ENCODE measurements around the gene PLCB1.

Gene PLCB1

DNA sequence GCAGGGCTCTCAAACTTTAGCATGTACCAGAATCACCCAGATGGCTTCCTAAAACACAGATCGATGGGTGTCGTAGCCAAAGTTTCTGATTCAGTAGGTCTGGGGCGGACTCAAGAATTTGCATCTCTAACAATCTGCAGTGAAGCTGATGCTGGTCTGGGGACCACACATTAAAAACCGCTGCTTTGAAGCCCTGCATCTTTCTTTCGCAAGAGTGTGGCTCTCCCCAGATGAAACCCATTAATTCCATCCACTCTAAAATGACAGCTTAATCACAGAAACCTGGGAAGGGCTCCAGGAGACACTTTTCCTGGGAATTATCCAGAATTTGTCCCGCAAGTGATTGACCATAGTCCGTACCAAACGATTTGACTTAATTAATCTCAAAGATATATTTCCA is 617.0 kb downstream of the PLCB1 start:
- DNase-seq: no peak

DNA sequence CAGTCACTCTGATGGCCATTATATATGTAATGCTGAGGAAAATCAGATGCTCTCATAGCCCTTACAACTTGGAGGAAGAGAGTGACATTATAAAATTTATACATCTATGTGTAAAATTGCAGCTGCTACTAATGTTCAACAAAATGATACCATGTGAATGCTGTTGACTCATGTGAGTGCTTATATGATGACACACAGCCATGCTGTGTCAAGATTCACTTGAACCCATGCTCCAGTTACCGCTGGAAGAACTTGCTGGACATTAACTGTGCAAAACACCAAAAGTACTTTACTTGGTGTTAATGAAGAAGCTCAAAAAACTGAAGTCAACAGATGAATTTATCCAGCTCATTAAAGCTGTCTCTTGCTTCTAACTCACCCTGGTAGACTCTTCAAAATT is 617.9 kb downstream of the PLCB1 start:
- DNase-seq: no peak

DNA sequence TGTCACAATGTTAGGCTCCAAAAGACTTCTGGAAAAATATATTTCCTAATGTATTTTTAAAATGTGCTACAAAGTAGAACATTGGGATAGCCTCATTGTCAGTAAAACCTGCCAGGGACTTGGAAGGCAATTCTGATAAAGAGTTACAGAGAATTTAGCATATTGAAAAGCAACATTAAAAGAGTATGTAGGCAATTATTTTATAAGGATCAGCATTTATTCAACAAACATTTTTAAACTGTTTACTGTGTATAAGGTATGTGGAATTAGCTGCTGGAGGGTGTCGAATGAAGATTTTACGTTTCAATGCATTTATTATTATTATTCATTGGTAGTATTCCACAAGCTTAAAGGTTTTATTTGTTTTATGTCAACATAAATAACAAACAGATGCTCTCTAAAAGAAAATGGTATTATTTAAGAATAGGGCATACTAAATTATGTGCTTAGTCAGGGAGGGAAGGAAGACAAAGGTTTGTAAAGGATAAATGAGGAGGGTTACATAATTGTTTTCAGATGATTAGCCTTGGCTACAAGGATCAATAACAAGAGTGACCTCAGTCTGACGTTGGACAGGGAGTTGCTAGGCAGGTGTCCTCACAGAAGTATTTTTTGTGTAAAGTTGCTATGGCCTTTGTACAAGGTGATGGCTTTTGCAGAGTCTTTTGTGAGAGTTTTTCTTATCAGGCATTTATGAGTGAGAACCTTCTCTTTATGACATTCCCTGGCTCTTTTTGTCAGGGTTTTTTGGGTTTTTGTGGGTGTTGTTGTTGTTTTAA is 623.5 kb downstream of the PLCB1 start:
- DNase-seq: no peak

DNA sequence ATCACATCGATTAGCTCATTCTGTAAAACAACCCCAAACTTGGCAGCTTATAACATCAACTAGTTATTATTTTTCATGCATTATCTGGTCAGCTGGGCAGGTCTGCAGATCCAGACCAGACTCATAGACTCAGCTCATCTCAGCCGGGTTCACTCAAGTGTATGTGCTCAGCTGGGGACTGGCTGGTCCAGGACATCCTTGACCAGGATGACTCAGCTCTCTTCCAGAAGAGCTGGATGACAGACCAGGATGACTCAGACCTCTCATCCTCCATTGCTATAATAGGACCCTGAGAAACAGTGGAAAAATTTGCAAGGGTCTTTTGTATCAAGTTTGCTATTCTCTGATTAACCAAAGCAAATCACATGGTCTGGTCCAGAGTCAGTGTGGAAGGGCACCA is 624.3 kb downstream of the PLCB1 start:
- DNase-seq: no peak

DNA sequence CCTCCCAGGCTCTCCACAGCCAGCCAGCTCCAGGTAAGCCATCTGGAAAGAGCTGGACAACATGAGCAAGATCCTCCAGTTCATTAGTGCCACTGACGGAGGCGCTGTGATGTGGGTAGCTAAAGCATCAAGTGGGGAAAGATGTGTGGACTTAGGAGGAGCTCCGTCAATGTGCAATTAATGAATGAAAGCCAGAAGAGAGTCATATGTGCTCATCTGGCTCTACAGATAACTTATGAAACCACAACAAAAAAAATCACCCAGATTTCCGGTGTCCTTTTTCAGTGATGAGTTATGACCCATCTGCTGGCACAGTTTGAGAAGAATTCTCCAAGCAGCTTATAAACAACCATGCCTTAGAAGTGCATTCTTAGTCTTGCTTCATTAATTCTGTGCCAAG is 625.1 kb downstream of the PLCB1 start:
- no peak for DNase-seq

DNA sequence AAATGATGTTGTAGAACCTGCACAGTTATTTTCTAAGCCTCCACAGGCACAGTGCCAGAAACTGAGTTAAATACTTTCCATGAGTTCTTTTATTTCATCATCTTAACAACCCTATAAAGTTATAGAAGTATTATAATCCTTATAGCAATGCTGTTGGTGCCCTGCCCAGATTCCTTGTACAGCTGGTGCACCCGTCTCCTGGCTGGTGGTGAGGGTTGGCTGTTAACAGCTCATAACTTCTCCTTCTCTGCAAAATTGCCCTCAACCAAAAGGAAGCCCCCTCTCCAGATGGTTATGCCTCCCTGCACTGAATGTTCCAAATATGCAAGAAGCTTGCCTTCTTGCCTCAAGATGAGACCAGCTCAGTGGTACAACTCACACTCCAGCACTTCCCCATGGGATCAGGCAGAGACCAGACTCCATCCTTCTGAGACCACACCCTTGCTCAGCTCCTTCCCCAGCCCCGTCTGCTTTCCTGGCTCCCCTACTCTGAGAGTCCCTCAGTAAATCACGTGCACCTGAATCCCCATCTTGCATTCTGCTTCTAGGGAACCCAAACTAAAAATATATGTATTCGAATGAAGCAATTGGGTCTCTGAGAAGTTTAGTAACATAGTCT is 632.4 kb downstream of the PLCB1 start:
- no peak for DNase-seq

DNA sequence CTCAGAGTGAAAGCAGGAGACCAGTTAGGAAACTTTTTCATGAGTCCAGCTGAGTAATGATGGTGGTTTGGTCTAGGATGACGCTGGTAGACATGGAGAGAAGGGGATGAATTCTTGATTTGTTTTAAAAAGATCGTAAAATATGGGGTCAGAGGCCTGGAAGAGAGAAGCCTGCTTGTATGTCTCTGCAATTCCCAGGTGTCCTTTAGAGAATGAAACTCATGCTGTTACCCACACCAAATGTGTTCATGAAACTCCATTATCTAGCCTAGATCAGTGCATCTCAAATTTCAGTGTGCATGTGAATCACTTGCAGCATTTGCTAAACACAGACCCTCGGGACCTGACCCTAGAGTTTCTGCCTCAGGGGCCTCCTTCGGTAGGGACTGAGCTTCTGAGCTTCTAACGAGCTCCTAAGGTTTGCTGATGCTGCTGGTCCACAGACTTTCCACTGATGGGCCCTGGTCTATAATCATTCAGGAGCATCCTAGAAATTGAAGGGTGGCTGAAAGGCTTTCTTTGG is 634.9 kb downstream of the PLCB1 start:
- no peak for DNase-seq

DNA sequence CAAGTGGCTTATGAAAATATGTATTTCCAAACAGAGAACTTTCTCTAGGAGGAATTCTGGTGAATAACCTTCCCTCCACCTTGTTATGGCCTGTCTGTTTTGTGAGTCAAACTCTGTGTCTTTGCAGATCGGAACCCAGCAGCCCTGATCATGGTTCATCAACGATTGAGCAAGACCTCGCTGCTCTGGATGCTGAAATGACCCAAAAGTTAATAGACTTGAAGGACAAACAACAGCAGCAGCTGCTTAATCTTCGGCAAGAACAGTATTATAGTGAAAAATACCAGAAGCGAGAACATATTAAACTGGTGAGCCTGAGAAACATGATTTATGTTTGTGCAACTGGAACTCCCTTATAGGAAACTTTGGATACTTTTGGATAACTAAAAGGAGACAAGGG is 642.3 kb downstream of the PLCB1 start:
- DNase-seq: no peak

DNA sequence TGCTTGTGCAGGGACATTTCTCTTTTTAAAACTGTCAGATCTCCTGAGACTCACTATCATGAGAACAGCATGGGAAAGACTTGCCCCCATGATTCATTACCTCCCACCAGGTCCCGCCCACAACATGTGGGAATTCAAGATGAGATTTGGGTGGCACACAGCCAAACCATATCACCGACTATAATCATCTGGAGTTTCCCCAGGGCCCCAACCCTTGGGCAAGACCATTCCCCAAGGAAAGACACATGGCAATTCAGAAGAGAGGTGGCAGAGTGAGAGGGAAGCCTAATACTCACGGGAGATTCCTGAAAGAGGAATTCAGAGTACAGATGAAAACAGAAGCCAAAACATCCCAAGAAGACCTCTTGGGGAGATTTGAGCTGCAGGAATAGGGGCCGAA is 645.8 kb downstream of the PLCB1 start:
- no peak for DNase-seq

DNA sequence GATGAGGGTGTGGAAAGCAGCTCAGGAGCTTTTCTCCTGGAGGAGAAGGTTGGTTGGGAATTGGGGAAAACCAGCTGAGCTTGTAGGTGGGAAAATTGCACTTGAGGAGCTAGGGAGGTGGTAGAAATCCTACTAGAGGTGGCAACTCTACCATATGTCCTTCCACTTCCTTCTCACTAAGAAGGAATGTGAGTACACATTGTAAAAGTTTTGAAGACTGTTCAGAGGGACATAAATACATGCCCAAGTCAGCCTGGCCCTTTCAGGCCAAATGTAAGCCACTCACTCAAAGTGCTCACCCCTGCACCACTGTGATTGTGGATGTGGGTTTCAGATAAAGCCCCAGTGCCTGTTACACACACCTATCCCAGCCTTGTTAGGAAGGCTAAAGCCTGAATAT is 646.3 kb downstream of the PLCB1 start:
- DNase-seq: no peak

DNA sequence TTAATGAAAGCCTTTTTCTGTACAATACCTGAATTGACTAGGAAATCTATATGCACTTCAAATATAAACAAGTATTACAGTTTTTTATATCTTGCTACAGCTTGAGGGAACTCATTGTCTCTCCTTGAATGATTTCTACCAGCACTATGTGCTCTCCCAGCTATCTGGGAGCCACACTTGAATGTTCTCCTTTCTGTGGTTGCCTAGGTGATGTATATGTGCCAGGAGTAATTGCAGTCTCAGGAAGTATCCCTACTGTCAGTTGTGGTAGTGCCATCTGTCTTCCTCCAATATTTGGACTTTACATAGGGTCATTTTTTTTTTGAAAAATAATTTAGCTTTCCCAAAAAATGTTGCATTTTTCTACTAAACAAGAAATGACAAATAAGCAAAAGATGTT is 648.8 kb downstream of the PLCB1 start:
- DNase-seq: no peak

DNA sequence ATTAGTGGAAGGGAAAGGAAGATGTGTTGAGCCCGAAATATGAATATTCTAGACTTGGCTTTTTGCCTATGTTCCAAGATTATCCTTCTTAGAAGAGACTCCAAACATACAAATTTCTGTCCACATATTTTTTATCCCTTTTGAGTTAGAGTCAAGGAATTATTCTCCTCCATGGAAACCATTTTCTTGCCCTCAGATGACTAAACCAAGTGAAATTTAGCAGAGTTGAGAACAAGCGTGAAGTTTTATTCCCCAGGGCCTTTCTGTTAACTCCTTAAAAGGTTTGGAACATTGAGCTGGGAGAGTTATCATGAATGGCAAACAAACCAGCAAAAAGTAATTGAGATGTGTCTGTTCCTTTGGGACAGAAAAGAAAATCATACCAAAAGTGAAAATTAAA is 650.7 kb downstream of the PLCB1 start:
- no peak for DNase-seq

DNA sequence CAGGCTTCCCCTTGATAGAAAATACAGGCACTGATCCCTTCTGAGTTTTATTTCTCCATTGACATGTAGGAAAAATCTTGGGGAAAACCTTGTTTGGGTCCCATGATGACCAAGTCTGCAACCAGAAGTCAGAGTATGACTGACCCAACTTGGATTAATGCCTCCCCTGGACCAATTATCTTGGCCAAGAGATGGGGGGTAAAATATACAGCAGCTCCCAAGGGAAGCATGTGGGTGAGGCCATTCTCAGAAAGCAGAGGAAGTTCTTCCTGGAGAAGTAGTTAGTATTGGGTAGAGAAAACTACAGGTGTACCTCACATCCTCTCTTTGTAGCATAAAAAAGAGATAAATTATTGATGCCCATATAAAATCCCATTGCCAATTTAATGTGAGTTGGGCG is 651.7 kb downstream of the PLCB1 start:
- no peak for DNase-seq

DNA sequence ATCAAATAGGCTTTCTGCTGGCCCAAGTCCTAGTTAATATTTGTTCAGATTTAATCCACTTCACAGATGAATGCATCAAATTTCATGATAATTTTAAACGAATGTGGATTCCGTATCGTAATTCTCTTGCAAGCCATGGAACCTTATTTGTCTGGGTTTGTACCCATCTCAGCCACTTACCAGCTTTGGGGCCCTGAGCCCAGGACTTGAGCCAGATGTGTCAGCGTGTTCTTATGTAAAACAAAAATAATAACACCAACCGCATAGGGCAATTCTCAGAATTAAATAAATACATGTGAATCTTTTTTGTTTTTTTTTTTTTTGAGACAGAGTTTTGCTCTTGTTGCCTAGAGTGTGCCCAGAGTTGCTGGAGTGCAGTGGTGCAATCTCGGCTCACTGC is 654.3 kb downstream of the PLCB1 start:
- DNase-seq: no peak

DNA sequence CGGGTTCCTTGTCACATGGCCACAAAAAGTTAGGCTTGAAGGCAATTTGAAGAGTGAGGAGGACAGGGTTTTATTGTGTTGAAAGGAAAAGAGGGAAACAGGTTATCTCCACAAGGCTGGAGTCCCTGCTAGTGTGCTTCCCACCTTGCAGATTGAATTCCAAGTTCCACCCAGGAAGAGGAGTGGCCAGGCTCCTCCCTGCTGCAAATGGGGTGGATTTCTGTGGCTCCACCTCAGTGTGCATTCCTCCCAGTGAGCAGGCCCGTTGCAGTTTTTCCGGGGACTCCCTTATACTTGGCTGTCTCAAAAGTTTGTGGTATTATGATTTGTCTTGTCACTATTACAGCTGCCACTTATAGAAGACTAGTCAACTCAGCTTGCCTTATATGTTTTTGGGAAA is 655.0 kb downstream of the PLCB1 start:
- DNase-seq: no peak

DNA sequence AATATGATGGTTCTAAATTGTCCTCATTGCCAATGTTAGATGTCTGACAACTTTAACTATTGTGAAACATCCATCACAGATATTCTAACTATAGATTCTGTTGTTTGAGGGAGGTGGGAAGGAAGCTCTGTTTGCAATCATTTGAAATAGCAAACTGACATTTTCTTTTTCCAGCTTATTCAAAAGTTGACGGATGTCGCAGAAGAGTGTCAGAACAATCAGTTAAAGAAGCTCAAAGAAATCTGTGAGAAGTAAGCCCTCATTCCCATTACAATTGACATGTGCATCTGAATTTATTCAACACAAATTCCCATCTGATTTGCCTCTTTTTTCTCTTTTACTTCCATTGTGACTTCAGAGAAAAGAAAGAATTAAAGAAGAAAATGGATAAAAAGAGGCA is 656.2 kb downstream of the PLCB1 start:
- DNase-seq: no peak

DNA sequence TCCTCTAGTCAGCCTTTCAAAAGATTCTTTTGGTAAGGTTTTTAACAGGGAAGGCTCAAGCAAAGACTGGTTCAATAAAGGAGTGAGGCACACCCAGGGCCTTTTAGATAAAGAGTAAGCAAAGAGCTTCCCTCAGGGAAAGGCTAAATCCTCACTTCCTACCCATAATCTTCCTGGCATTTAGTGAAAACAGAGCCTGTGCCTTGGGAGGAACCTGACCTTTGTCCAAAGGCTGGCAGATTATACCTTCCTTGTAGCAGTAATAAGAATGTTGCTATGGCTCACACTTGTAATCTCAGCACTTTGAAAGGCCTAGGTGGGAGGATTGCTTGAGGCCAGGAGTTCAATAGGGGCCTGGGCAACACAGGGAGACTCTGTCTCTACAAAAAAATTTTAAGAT is 656.8 kb downstream of the PLCB1 start:
- no peak for DNase-seq

DNA sequence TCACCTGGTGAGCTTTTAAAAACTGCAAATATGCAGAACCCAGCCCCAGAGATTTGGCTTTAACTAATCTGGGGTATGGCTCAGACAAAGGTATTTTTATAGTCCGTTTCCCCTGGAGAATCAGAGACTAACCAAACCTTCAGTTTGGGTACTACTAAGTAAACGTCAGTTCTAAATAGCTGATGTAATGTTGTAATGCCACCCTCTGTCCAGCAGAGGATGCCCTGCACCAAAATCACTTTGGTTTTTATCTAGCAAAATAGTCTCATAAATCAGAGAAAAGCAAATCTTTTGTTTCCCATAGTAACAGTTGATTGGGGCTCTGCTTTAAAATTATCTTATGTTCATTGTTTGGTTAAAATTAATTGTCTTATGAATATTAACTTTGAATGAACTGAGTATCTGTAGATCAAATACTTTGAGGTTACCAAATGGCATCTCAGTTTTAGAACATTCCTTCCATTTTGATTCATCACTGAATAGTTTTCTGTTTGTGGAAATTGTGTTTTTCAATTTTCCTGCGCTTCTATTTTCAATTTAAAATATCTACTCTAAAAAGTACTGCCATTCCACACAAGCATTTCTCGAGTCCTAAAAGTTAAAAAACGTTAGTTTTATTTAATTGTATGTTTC is 658.5 kb downstream of the PLCB1 start:
- DNase-seq: no peak

DNA sequence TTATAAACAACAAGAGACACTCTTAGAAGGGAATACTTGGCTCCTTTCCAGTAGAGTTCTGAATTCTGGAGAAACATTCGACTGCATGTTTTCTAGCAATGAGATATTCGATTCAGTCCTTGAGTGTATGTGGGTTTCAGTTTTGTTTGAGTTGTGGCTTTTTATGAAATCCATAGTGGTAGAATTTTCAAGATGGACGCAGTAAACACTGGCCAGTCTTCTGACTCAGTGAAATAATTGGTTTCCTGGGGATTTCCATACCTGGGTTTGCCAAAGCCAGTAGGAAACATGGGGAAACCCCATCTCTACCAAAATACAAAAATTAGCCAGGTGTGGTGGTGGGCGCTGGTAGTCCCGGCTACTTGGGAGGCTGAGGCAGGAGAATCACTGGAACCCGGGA is 663.3 kb downstream of the PLCB1 start:
- DNase-seq: no peak

DNA sequence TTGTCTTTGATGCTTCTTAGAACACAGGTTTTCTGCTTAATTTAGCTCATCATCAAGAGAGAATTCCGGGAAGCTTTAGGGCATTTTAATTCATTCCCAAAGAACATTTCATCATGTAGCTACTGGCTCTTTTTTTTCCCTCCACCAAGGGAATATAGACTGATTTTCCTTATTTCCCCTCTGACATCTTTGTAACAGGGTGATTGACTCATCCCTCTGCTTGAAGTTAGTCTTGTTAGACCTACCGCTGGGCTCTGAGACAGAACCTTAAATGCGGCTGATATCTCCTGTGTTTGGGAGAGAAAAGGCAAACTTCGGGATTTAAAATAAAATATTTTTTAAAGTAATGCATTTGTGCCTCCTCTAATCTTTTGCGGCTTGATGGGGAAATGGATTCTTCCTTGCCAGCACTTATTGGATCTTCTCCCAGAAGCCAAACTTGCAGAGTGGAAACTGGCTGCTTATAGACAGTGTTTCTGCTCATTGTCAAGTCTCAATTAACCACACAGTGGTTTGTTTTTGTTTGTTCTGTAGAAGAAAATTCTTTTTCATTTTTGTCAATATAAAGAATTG is 664.1 kb downstream of the PLCB1 start:
- DNase-seq: no peak

DNA sequence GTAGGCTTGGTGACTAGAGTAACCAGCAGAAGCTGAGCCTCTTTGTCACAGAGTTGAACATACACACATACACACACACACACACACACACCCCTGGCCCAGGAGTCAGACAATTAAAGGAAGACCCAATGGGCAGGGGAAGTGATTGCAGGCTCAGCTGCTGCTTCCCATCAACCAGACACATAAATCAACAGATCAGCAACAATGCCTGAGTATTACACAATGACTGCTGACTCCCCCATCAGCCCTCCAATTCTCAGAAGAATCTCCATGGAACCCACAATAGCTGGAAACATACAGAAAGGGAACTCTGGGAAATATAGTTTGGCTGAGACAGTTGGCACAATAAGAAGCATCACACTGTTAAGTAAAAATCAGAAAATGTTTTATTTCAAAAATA is 666.4 kb downstream of the PLCB1 start:
- no peak for DNase-seq

DNA sequence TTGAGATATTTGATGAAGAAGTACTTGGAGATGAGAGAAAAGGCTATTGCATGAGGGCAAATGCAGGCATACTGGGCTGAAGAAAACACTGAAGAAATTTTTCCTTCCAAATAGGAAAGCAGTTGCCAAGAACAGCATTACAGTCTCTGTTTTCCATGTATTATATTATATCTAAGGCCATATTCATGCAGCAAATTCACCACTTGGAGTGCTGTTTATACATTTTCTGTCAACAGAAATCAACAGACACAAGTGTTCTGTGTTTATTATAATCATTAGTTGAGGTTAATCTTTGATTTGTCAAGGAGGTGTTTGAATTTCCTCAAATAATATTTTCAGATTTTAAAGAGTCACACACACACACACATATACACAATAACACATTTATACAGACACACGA is 668.0 kb downstream of the PLCB1 start:
- DNase-seq: no peak

DNA sequence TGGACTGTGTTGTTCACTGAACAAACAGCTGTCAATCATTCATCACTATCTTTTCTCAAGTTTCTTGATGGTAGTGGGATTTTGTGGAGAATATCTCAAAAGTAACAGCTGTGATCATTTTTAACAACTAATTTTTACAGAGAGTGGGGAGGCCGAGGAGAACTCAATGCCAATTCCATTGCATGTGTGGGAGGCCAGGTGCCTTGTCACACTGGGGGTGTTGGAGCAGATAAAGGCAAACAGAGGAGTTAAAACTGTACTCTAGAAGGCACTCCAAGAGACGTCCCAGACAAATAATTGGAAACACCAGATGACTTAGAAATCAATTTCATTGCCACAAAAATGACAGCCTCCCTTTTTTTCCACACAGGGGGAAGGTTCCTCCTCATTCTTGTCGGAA is 669.6 kb downstream of the PLCB1 start:
- no peak for DNase-seq

DNA sequence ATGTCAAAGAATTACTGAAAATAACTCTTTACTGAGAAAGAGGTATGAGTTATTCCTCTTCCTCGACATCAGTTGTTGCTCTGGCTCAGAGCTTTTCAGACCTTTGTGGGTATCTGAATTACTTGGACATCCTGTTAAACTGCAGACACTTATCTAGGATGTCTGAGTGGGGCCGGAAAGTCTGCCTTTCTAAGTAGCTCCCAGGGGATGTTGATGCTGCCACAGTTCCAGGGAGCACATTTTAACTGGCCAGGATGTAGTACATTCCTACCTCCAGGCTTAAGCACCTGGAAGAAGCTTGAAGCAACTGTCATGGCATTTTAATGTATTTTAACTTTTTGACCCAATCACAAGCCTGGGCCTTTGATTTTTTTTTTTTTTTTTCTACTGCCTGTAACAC is 671.0 kb downstream of the PLCB1 start:
- no peak for DNase-seq

Measured in GOT3 (cell line).